ENCODE results near the gene AVPR1B.

The AVPR1B gene

GRCh38 chr1:206122686-206123085 lies 5.5 kb upstream of the AVPR1B start:
- POLR2A ChIA-PET: no interaction called here
- CTCF ChIA-PET: no interaction called here
- Histone ChIP-seq H3K27ac (ENCODE audit: insufficient read depth in 1 of 2, low read depth in 1 of 2, low read length in 2 of 2, poor library complexity in 1 of 2, severe bottlenecking in 2 of 2) (no peak overlapping the region), H3K4me3 (ENCODE audit: control insufficient read depth in 1 of 7, extremely low read depth in 1 of 7, insufficient read depth in 4 of 7, low read depth in 2 of 7, low read length in 6 of 7) (no peak overlapping the region), H3K36me3 (ENCODE audit: control insufficient read depth in 4 of 4, insufficient read depth in 4 of 4, low read length in 3 of 4) (no peaks in the 10 kb centered on the region), H3K4me1 (ENCODE audit: control extremely low read depth in 1 of 4, control insufficient read depth in 4 of 4, insufficient read depth in 4 of 4, low read length in 3 of 4) (peaks cover 0 to 6% (median 3%) of the 10 kb centered on the region in 4 experiments), H3K27me3 (replicated peaks in 2 of 5; ENCODE audit: control insufficient read depth in 4 of 5, insufficient read depth in 5 of 5, low read length in 4 of 5) (peaks cover 0 to 4% (median 0%) of the 10 kb centered on the region in 5 experiments), H3K9me3 (ENCODE audit: control extremely low read depth in 1 of 5, control insufficient read depth in 4 of 5, insufficient read depth in 2 of 5, low read depth in 1 of 5, low read length in 4 of 5) (peaks cover 0 to 8% (median 0%) of the 10 kb centered on the region in 5 experiments)
- DNase-seq: no peak

- ChIA-PET POLR2A (no interaction called here), CTCF (interaction anchor here (1.4 kb wide), 1 partner anchor 137 kb away, joined by 4 read pairs; no protein-coding TSS in a partner anchor)
- H3K36me3 ChIP-seq (ENCODE audit: control insufficient read depth in 4 of 4, insufficient read depth in 4 of 4, low read length in 3 of 4): no peaks in the 10 kb centered on the region
- no peak for DNase-seq
- H3K4me1 ChIP-seq (ENCODE audit: control extremely low read depth in 1 of 4, control insufficient read depth in 4 of 4, insufficient read depth in 4 of 4, low read length in 3 of 4): peaks cover 0 to 19% (median 14%) of the 10 kb centered on the region in 4 experiments
- WGBS (ENCODE audit: insufficient coverage): no CpG with 5 or more reads among the region's 1 CpG
- H3K9me3 ChIP-seq (ENCODE audit: control extremely low read depth in 1 of 5, control insufficient read depth in 4 of 5, insufficient read depth in 2 of 5, low read depth in 1 of 5, low read length in 4 of 5): peaks cover 0 to 8% (median 0%) of the 10 kb centered on the region in 5 experiments
- H3K27me3 ChIP-seq (replicated peaks in 2 of 5; ENCODE audit: control insufficient read depth in 4 of 5, insufficient read depth in 5 of 5, low read length in 4 of 5): peaks cover 0 to 5% (median 0%) of the 10 kb centered on the region in 5 experiments
- H3K4me3 ChIP-seq (ENCODE audit: control insufficient read depth in 1 of 7, extremely low read depth in 1 of 7, insufficient read depth in 4 of 7, low read depth in 2 of 7, low read length in 6 of 7): no peak overlapping the region
- no peak overlapping the region for H3K27ac ChIP-seq (ENCODE audit: insufficient read depth in 1 of 2, low read depth in 1 of 2, low read length in 2 of 2, poor library complexity in 1 of 2, severe bottlenecking in 2 of 2)
Observed at GRCh38 chr1:206121269-206121668, 4.1 kb upstream of the AVPR1B start.

GRCh38 chr1:206120406-206120805 lies 3.2 kb upstream of the AVPR1B start:
- ChIA-PET POLR2A (no interaction called here), CTCF (interaction anchor here (1.4 to 2.0 kb wide), 2 partner anchors 12 to 136 kb away, joined by 4 read pairs; no protein-coding TSS in a partner anchor)
- Histone ChIP-seq H3K36me3 (ENCODE audit: control insufficient read depth in 4 of 4, insufficient read depth in 4 of 4, low read length in 3 of 4) (no peaks in the 10 kb centered on the region), H3K27me3 (replicated peaks in 2 of 5; ENCODE audit: control insufficient read depth in 4 of 5, insufficient read depth in 5 of 5, low read length in 4 of 5) (peaks cover 0 to 5% (median 0%) of the 10 kb centered on the region in 5 experiments), H3K27ac (ENCODE audit: insufficient read depth in 1 of 2, low read depth in 1 of 2, low read length in 2 of 2, poor library complexity in 1 of 2, severe bottlenecking in 2 of 2) (no peak overlapping the region), H3K4me3 (ENCODE audit: control insufficient read depth in 1 of 7, extremely low read depth in 1 of 7, insufficient read depth in 4 of 7, low read depth in 2 of 7, low read length in 6 of 7) (no peak overlapping the region), H3K9me3 (ENCODE audit: control extremely low read depth in 1 of 5, control insufficient read depth in 4 of 5, insufficient read depth in 2 of 5, low read depth in 1 of 5, low read length in 4 of 5) (peaks cover 0 to 8% (median 0%) of the 10 kb centered on the region in 5 experiments), H3K4me1 (ENCODE audit: control extremely low read depth in 1 of 4, control insufficient read depth in 4 of 4, insufficient read depth in 4 of 4, low read length in 3 of 4) (peaks cover 0 to 27% (median 21%) of the 10 kb centered on the region in 4 experiments)
- no peak for DNase-seq

- CTCF ChIA-PET: interaction anchor here (0.7 to 1.2 kb wide), 2 partner anchors 33 to 198 kb away, joined by 3 read pairs; no protein-coding TSS in a partner anchor
- H3K36me3 ChIP-seq (ENCODE audit: control insufficient read depth in 4 of 4, insufficient read depth in 4 of 4, low read length in 3 of 4): no peaks in the 10 kb centered on the region
- POLR2A ChIA-PET: no interaction called here
- no peak overlapping the region for H3K27ac ChIP-seq (ENCODE audit: insufficient read depth in 1 of 2, low read depth in 1 of 2, low read length in 2 of 2, poor library complexity in 1 of 2, severe bottlenecking in 2 of 2)
- WGBS (ENCODE audit: insufficient coverage): 35% methylated on average over 4 of the region's 5 CpGs
- H3K4me3 ChIP-seq (ENCODE audit: control insufficient read depth in 1 of 7, extremely low read depth in 1 of 7, insufficient read depth in 4 of 7, low read depth in 2 of 7, low read length in 6 of 7): peak overlapping the region in 5 of 7 experiments; percentile 54 to 81 (median 72)
- peaks cover 6 to 58% (median 39%) of the 10 kb centered on the region in 4 experiments for H3K4me1 ChIP-seq (ENCODE audit: control extremely low read depth in 1 of 4, control insufficient read depth in 4 of 4, insufficient read depth in 4 of 4, low read length in 3 of 4)
- no peak for DNase-seq
- H3K27me3 ChIP-seq (replicated peaks in 2 of 5; ENCODE audit: control insufficient read depth in 4 of 5, insufficient read depth in 5 of 5, low read length in 4 of 5): peaks cover 0 to 5% (median 0%) of the 10 kb centered on the region in 5 experiments
- peaks cover 0 to 5% (median 0%) of the 10 kb centered on the region in 5 experiments for H3K9me3 ChIP-seq (ENCODE audit: control extremely low read depth in 1 of 5, control insufficient read depth in 4 of 5, insufficient read depth in 2 of 5, low read depth in 1 of 5, low read length in 4 of 5)
Observed at GRCh38 chr1:206116873-206117150, 376 bp downstream of the AVPR1B start.

GRCh38 chr1:206116191-206116872 lies 856 bp downstream of the AVPR1B start:
- Histone ChIP-seq H3K4me3 (ENCODE audit: control insufficient read depth in 1 of 7, extremely low read depth in 1 of 7, insufficient read depth in 4 of 7, low read depth in 2 of 7, low read length in 6 of 7) (peak overlapping the region in 1 of 7 experiments; percentile 81), H3K27ac (ENCODE audit: insufficient read depth in 1 of 2, low read depth in 1 of 2, low read length in 2 of 2, poor library complexity in 1 of 2, severe bottlenecking in 2 of 2) (peak overlapping the region in 1 of 2 experiments; percentile 74), H3K36me3 (ENCODE audit: control insufficient read depth in 4 of 4, insufficient read depth in 4 of 4, low read length in 3 of 4) (no peaks in the 10 kb centered on the region), H3K9me3 (ENCODE audit: control extremely low read depth in 1 of 5, control insufficient read depth in 4 of 5, insufficient read depth in 2 of 5, low read depth in 1 of 5, low read length in 4 of 5) (peaks cover 0 to 3% (median 0%) of the 10 kb centered on the region in 5 experiments), H3K27me3 (replicated peaks in 2 of 5; ENCODE audit: control insufficient read depth in 4 of 5, insufficient read depth in 5 of 5, low read length in 4 of 5) (peaks cover 0 to 5% (median 0%) of the 10 kb centered on the region in 5 experiments), H3K4me1 (ENCODE audit: control extremely low read depth in 1 of 4, control insufficient read depth in 4 of 4, insufficient read depth in 4 of 4, low read length in 3 of 4) (peaks cover 6 to 58% (median 39%) of the 10 kb centered on the region in 4 experiments)
- no peak for DNase-seq
- ChIA-PET POLR2A (no interaction called here), CTCF (interaction anchor here (2.2 kb wide), 1 partner anchor 10 kb away, joined by 15 read pairs; no protein-coding TSS in a partner anchor)
- 93% methylated on average over 22 of the region's 25 CpGs for WGBS (ENCODE audit: insufficient coverage)

- ChIA-PET POLR2A (no interaction called here), CTCF (interaction anchor here (0.9 to 3.8 kb wide), 5 partner anchors 10 to 130 kb away, joined by 4 to 15 read pairs (median 11); no protein-coding TSS in a partner anchor)
- Histone ChIP-seq H3K27me3 (replicated peaks in 2 of 5; ENCODE audit: control insufficient read depth in 4 of 5, insufficient read depth in 5 of 5, low read length in 4 of 5) (peaks cover 0 to 5% (median 0%) of the 10 kb centered on the region in 5 experiments), H3K4me3 (ENCODE audit: control insufficient read depth in 1 of 7, extremely low read depth in 1 of 7, insufficient read depth in 4 of 7, low read depth in 2 of 7, low read length in 6 of 7) (peak overlapping the region in 1 of 7 experiments; percentile 26), H3K36me3 (ENCODE audit: control insufficient read depth in 4 of 4, insufficient read depth in 4 of 4, low read length in 3 of 4) (no peaks in the 10 kb centered on the region), H3K27ac (ENCODE audit: insufficient read depth in 1 of 2, low read depth in 1 of 2, low read length in 2 of 2, poor library complexity in 1 of 2, severe bottlenecking in 2 of 2) (peak overlapping the region; percentile 61 to 74), H3K4me1 (ENCODE audit: control extremely low read depth in 1 of 4, control insufficient read depth in 4 of 4, insufficient read depth in 4 of 4, low read length in 3 of 4) (peaks cover 6 to 58% (median 39%) of the 10 kb centered on the region in 4 experiments), H3K9me3 (ENCODE audit: control extremely low read depth in 1 of 5, control insufficient read depth in 4 of 5, insufficient read depth in 2 of 5, low read depth in 1 of 5, low read length in 4 of 5) (no peaks in the 10 kb centered on the region)
- no peak for DNase-seq
- WGBS (ENCODE audit: insufficient coverage): 95% methylated on average over 6 of the region's 8 CpGs
Observed at GRCh38 chr1:206115791-206116190, 1.4 kb downstream of the AVPR1B start.
